ENCODE results near the gene SLC6A3. TPM values are rescaled to one million over a fixed set of nuclear protein-coding genes. Genes with fewer than 3 reads are reported as not detected.
"Not testable (repeated sequence)": the region's sequence is repeated elsewhere in the genome, so short reads cannot be mapped to it uniquely, and the experiment has no call there.

The SLC6A3 gene
- total RNA-seq, 2 experiments from 2014 or later = not detected

- CTCF ChIA-PET = interaction anchor here (0.6 to 2.1 kb wide), 5 partner anchors 12 to 392 kb away, joined by 3 to 4 read pairs (median 4); no protein-coding TSS in a partner anchor
- H3K9me3 Mint-ChIP-seq = no peaks in the 10 kb centered on the region
- intact Hi-C loops (cut with micrococcal nuclease) = no loop called here
- H3K36me3 Mint-ChIP-seq (ENCODE audit: low read depth) = no peaks in the 10 kb centered on the region
- no peaks in the 10 kb centered on the region for H3K27me3 Mint-ChIP-seq (ENCODE audit: low read depth)
- H3K27ac Mint-ChIP-seq = no peak overlapping the region
- H3K4me3 Mint-ChIP-seq = no peak overlapping the region
- no peak for DNase-seq
- peaks cover 11% of the 10 kb centered on the region for H3K4me1 Mint-ChIP-seq (ENCODE audit: low read depth)
These were observed 63.6 kb downstream of the SLC6A3 start for GRCh38 chr5:1381370-1382247.

GRCh38 chr5:1380910-1381309 lies 64.3 kb downstream of the SLC6A3 start:
- peaks cover 9% of the 10 kb centered on the region for H3K4me1 Mint-ChIP-seq (ENCODE audit: low read depth)
- H3K4me3 Mint-ChIP-seq = no peak overlapping the region
- H3K36me3 Mint-ChIP-seq (ENCODE audit: low read depth) = no peaks in the 10 kb centered on the region
- CTCF ChIA-PET = interaction anchor here (0.6 to 2.1 kb wide), 14 partner anchors 10 to 392 kb away, joined by 3 to 9 read pairs (median 4); partner anchors contain the start of gene CLPTM1L
- intact Hi-C loops (cut with micrococcal nuclease) = loop anchor here (1.0 kb wide), 2 partner anchors 260 to 264 kb away; no protein-coding TSS in a partner anchor
- DNase-seq = no peak
- no peak overlapping the region for H3K27ac Mint-ChIP-seq
- no peaks in the 10 kb centered on the region for H3K27me3 Mint-ChIP-seq (ENCODE audit: low read depth)
- H3K9me3 Mint-ChIP-seq = no peaks in the 10 kb centered on the region

- peak overlapping the region; percentile 60 for H3K4me3 Mint-ChIP-seq
- H3K36me3 Mint-ChIP-seq (ENCODE audit: low read depth) = no peaks in the 10 kb centered on the region
- H3K27ac Mint-ChIP-seq = no peak overlapping the region
- CTCF ChIA-PET = interaction anchor here (0.6 to 2.1 kb wide), 18 partner anchors 9 to 393 kb away, joined by 3 to 9 read pairs (median 3); partner anchors contain the start of gene CLPTM1L
- H3K9me3 Mint-ChIP-seq = no peaks in the 10 kb centered on the region
- no peaks in the 10 kb centered on the region for H3K27me3 Mint-ChIP-seq (ENCODE audit: low read depth)
- intact Hi-C loops (cut with micrococcal nuclease) = loop anchor here (1.0 kb wide), 2 partner anchors 261 to 265 kb away; no protein-coding TSS in a partner anchor
- peak; percentile 52 for DNase-seq
- peaks cover 4% of the 10 kb centered on the region for H3K4me1 Mint-ChIP-seq (ENCODE audit: low read depth)
These were observed 65.0 kb downstream of the SLC6A3 start for GRCh38 chr5:1380011-1380817.

GRCh38 chr5:1378866-1379659 lies 66.2 kb downstream of the SLC6A3 start:
- CTCF ChIA-PET = interaction anchor here (0.5 to 2.1 kb wide), 7 partner anchors 8 to 274 kb away, joined by 3 to 9 read pairs (median 3); no protein-coding TSS in a partner anchor
- H3K9me3 Mint-ChIP-seq = no peaks in the 10 kb centered on the region
- H3K4me1 Mint-ChIP-seq (ENCODE audit: low read depth) = peaks cover 3% of the 10 kb centered on the region
- no peaks in the 10 kb centered on the region for H3K27me3 Mint-ChIP-seq (ENCODE audit: low read depth)
- H3K27ac Mint-ChIP-seq = no peak overlapping the region
- no peak for DNase-seq
- intact Hi-C loops (cut with micrococcal nuclease) = no loop called here
- no peaks in the 10 kb centered on the region for H3K36me3 Mint-ChIP-seq (ENCODE audit: low read depth)
- H3K4me3 Mint-ChIP-seq = no peak overlapping the region

- Mint-ChIP-seq H3K9me3 (no peaks in the 10 kb centered on the region), H3K27me3 (ENCODE audit: low read depth) (no peaks in the 10 kb centered on the region), H3K4me3 (no peak overlapping the region), H3K4me1 (ENCODE audit: low read depth) (peaks cover 3% of the 10 kb centered on the region), H3K36me3 (ENCODE audit: low read depth) (no peaks in the 10 kb centered on the region), H3K27ac (no peak overlapping the region)
- CTCF ChIA-PET = interaction anchor here (0.6 kb wide), 1 partner anchor 271 kb away, joined by 4 read pairs; no protein-coding TSS in a partner anchor
- intact Hi-C loops (cut with micrococcal nuclease) = no loop called here
- no peak for DNase-seq
These were observed 67.1 kb downstream of the SLC6A3 start for GRCh38 chr5:1378096-1378495.

GRCh38 chr5:1376981-1377380 lies 68.3 kb downstream of the SLC6A3 start:
- no peak overlapping the region for H3K27ac Mint-ChIP-seq
- H3K36me3 Mint-ChIP-seq (ENCODE audit: low read depth) = no peaks in the 10 kb centered on the region
- H3K27me3 Mint-ChIP-seq (ENCODE audit: low read depth) = no peaks in the 10 kb centered on the region
- H3K4me1 Mint-ChIP-seq (ENCODE audit: low read depth) = peaks cover 3% of the 10 kb centered on the region
- intact Hi-C loops (cut with micrococcal nuclease) = no loop called here
- H3K9me3 Mint-ChIP-seq = no peaks in the 10 kb centered on the region
- H3K4me3 Mint-ChIP-seq = no peak overlapping the region
- DNase-seq = no peak
- CTCF ChIA-PET = no interaction called here

GRCh38 chr5:1375871-1376810 lies 69.1 kb downstream of the SLC6A3 start:
- intact Hi-C loops (cut with micrococcal nuclease) = no loop called here
- no peak overlapping the region for H3K4me3 Mint-ChIP-seq
- H3K27ac Mint-ChIP-seq = no peak overlapping the region
- H3K36me3 Mint-ChIP-seq (ENCODE audit: low read depth) = no peaks in the 10 kb centered on the region
- CTCF ChIA-PET = no interaction called here
- H3K9me3 Mint-ChIP-seq = no peaks in the 10 kb centered on the region
- no peak for DNase-seq
- H3K27me3 Mint-ChIP-seq (ENCODE audit: low read depth) = no peaks in the 10 kb centered on the region
- H3K4me1 Mint-ChIP-seq (ENCODE audit: low read depth) = peaks cover 3% of the 10 kb centered on the region

GRCh38 chr5:1374679-1375055 lies 70.6 kb downstream of the SLC6A3 start:
- CTCF ChIA-PET = no interaction called here
- Mint-ChIP-seq H3K27me3 (ENCODE audit: low read depth) (no peaks in the 10 kb centered on the region), H3K9me3 (no peaks in the 10 kb centered on the region), H3K4me3 (no peak overlapping the region), H3K36me3 (ENCODE audit: low read depth) (no peaks in the 10 kb centered on the region), H3K4me1 (ENCODE audit: low read depth) (no peaks in the 10 kb centered on the region), H3K27ac (no peak overlapping the region)
- intact Hi-C loops (cut with micrococcal nuclease) = no loop called here
- no peak for DNase-seq

GRCh38 chr5:1374030-1374678 lies 71.1 kb downstream of the SLC6A3 start:
- Mint-ChIP-seq H3K4me1 (ENCODE audit: low read depth) (no peaks in the 10 kb centered on the region), H3K4me3 (no peak overlapping the region), H3K9me3 (no peaks in the 10 kb centered on the region), H3K36me3 (ENCODE audit: low read depth) (no peaks in the 10 kb centered on the region), H3K27me3 (ENCODE audit: low read depth) (no peaks in the 10 kb centered on the region), H3K27ac (no peak overlapping the region)
- intact Hi-C loops (cut with micrococcal nuclease) = no loop called here
- CTCF ChIA-PET = no interaction called here
- DNase-seq = no peak

- CTCF ChIA-PET = interaction anchor here (2.3 kb wide), 1 partner anchor 8 kb away, joined by 9 read pairs; no protein-coding TSS in a partner anchor
- H3K27ac Mint-ChIP-seq; intact Hi-C loops (cut with micrococcal nuclease); H3K4me3 Mint-ChIP-seq; H3K9me3 Mint-ChIP-seq; DNase-seq; H3K4me1 Mint-ChIP-seq (ENCODE audit: low read depth); H3K27me3 Mint-ChIP-seq (ENCODE audit: low read depth); H3K36me3 Mint-ChIP-seq (ENCODE audit: low read depth): not testable (repeated sequence)
These were observed 73.3 kb downstream of the SLC6A3 start for GRCh38 chr5:1371972-1372342.

All from activated naive CD4-positive, alpha-beta T cell treated with anti-CD3 and anti-CD28 coated beads for 36 hours (primary cell).